ENCODE data around the gene CAMK2N2.

Gene CAMK2N2

GRCh38 chr3:184261270-184261853 is at the start of gene CAMK2N2:
CAMK2N2 (minus strand) TSS chr3:184261553; CDS start chr3:184261285, 268 bp downstream.
- in situ Hi-C loops (cut with HindIII; ENCODE audit: low sequenced_read_pairs) = no loop called here

- in situ Hi-C loops (cut with HindIII; ENCODE audit: low sequenced_read_pairs) = no loop called here
Measured at GRCh38 chr3:184308744-184309143, 47.4 kb upstream of the CAMK2N2 start.

DNA sequence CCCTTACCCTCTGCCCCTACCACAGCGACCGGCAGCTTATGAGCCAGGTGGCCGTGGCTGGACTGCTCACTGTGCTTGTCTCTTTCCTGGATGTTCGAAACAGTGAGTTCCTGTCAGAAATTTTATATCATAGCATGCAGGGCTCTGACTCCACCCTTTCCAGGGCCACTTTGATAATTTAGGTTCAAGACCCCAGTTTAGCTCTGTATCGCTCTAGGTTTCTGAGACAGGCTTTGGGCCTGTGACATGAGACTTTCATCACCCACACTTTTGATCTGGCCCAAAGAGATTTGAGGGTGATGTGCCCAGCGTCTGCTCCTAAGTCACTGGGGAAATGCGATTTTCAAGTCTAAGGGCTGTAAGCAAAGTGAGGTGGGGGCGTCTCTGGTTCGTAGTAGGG is 46.6 kb upstream of the CAMK2N2 start:
- in situ Hi-C loops (cut with HindIII; ENCODE audit: low sequenced_read_pairs) = no loop called here

DNA sequence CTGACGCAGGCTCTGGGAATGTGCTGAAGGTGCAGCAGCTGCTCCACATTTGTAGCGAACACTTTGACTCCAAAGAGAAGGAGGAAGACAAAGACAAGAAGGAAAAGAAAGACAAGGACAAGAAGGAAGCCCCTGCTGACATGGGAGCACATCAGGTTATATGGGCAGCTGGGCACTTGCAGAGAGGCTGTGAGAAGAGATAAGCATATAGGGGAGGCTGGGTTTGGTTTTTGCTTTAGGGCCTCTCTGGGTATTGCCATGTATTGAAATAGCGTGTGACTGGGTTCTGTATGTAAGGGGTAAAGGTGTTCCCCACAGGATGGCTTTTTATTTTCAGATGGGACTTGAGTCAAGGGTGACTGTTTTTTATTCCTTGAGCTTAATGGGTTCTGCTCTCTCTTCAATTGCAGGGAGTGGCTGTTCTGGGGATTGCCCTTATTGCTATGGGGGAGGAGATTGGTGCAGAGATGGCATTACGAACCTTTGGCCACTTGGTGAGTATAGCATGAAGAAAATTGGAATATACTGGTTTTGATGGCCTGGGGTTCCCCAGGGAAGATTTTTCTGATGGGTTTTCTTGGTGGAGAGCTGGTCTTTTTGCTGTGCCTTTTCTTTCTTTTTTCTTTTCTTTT is 45.1 kb upstream of the CAMK2N2 start:
- in situ Hi-C loops (cut with HindIII; ENCODE audit: low sequenced_read_pairs) = no loop called here

DNA sequence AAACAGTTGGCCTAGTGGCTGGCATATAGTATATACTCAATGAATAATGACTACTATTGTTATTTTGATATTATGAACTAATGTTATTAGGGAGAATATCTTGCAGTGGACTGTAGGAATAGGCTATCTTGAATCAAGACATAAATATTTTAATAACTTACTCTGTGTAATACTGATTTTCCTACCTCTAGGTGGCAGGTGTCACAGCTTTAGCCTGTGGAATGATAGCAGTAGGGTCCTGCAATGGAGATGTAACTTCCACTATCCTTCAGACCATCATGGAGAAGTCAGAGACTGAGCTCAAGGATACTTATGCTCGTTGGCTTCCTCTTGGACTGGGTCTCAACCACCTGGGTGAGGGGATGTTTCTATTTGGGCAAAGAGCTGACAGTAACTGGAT is 44.2 kb upstream of the CAMK2N2 start:
- in situ Hi-C loops (cut with HindIII; ENCODE audit: low sequenced_read_pairs) = no loop called here

DNA sequence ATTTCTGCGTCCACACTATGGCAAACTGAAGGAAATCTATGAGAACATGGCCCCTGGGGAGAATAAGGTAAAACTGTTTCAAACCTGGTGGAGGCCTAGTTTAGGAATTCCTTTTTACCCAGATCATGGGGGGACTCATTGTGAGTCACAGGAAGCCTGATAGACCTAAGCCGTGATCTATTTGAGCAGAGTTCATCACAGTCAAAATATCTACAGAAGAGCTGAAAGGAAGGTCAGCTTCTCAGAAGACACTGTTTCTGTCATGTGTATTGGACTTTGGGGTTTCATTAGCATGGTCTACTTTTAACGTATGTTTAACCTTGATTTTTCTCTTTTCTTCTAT is 39.0 kb upstream of the CAMK2N2 start:
- in situ Hi-C loops (cut with HindIII; ENCODE audit: low sequenced_read_pairs) = no loop called here

DNA sequence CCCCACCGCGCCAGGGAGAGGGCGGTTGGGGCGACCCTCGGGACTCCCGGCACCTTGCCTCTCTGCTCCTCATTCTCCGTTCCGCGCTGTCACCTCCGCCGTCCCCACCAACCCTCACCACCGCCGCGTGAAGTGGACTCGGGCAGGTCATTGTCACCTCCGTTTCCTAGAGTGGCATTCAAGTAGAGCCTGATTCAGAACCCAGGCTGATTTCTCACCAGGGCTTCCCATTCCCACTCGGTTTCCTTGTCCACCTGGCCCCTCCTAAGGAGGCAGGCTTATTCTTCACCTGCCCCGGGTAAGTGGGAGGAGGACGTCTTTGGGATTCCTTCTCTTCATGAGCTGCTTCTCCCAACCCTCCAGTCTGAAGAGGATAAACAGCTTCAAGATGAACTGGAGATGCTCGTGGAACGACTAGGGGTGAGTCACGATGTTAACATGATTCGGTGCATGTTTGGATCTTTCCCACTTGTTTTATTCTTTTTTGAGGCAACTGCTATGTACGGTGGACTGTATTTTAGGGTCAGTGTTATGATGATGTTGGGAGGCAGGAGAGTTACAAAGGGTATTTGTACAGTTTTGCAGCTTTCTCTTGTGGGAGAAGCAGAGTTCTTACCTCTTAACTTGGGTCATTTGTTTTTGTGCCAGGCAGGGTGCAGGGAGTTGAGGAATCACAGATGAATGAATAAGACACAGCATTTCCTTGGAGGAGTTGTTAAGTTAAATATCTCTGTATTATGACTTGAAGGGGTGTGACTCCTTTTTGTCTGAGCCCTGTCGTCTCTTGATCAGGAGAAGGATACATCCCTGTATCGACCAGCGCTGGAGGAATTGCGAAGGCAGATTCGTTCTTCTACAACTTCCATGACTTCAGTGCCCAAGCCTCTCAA is 38.4 kb upstream of the CAMK2N2 start:
- in situ Hi-C loops (cut with HindIII; ENCODE audit: low sequenced_read_pairs) = no loop called here

DNA sequence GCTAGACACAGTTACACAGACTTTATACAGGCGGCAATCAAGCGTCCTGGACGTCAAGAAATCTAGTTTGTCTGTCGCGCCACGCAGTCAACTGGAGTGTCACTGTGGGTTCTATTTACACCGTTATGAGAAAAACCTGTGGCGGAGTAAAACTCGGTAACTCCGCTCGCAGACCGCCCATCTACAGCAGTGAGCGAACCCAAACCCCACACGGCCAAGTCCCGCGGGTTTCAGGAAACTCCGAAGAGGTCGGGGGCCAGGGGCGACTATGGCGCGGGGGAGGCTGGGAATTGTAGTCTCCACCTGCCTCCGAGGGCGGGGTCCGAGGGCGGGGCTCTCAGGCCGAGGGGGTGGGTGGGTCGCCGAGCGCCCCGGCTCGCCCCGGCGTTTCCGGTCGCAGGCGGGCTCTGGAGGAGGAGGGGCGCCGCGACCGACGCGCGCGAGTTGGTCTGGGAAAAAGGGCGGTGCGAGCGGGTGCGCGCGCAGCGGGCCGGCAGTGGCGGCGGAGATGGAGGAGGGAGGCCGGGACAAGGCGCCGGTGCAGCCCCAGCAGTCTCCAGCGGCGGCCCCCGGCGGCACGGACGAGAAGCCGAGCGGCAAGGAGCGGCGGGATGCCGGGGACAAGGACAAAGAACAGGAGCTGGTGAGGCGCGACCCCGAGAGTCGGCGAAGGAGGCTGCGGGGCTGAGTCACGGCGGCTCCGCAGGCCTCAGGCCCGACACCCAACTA is 37.6 kb upstream of the CAMK2N2 start, which contains the start of gene PSMD2:
PSMD2 (plus strand) TSS at position 483 of the 729 bp plus-strand sequence; CDS start at position 509, 26 bp downstream.
- in situ Hi-C loops (cut with HindIII; ENCODE audit: low sequenced_read_pairs) = no loop called here

- in situ Hi-C loops (cut with HindIII; ENCODE audit: low sequenced_read_pairs) = no loop called here
Measured at GRCh38 chr3:184296616-184297015, 35.3 kb upstream of the CAMK2N2 start.

DNA sequence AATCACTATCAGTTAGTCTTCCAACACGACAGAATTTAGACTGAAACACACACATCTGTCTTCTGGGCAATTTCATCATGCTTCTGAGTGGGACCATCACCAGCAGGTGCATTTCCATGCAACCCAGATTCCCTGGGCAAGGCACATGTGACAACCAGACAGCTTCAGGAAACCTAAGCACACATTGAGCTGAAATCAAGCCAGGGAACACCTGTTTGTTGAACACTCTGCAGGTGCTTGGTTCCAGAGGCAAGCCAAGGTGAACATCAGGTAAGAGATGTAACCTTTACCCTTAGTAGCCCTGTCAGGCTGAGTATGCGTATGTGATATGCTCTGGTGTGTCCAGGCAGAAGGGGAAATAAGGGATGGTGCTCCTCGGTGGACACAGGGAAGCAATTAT is 34.4 kb upstream of the CAMK2N2 start:
- in situ Hi-C loops (cut with HindIII; ENCODE audit: low sequenced_read_pairs) = no loop called here

- in situ Hi-C loops (cut with HindIII; ENCODE audit: low sequenced_read_pairs) = no loop called here
Measured at GRCh38 chr3:184291738-184292445, 30.5 kb upstream of the CAMK2N2 start.

DNA sequence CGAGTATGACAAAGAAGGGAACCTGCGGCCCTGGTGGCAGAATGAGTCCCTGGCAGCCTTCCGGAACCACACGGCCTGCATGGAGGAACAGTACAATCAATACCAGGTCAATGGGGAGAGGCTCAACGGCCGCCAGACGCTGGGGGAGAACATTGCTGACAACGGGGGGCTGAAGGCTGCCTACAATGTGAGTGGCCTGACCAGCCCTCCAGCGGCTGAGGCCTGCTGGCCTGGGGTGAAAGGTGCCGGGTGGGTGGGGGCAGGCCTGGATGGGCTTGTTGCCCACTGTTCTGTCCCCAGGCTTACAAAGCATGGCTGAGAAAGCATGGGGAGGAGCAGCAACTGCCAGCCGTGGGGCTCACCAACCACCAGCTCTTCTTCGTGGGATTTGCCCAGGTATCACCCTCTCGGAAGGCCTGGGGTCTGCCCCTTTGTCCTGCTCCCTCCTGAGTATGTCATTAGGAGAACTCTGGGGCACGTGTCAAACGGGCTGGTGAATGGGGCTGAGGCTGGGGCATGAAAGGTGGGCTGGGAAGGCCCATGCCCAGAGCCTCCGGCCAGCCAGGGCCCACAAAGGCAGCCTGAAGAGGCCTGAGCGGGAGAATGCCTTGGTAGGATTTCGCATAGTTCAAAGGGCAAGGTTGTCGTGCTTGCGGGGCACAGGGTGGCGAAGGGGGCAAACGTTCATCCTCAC is 29.8 kb upstream of the CAMK2N2 start:
- in situ Hi-C loops (cut with HindIII; ENCODE audit: low sequenced_read_pairs) = no loop called here

GRCh38 chr3:184290331-184290730 is 29.0 kb upstream of the CAMK2N2 start:
- in situ Hi-C loops (cut with HindIII; ENCODE audit: low sequenced_read_pairs) = no loop called here

GRCh38 chr3:184289426-184289938 is 28.1 kb upstream of the CAMK2N2 start:
- in situ Hi-C loops (cut with HindIII; ENCODE audit: low sequenced_read_pairs) = no loop called here

GRCh38 chr3:184284696-184285095 is 23.3 kb upstream of the CAMK2N2 start:
- in situ Hi-C loops (cut with HindIII; ENCODE audit: low sequenced_read_pairs) = no loop called here

DNA sequence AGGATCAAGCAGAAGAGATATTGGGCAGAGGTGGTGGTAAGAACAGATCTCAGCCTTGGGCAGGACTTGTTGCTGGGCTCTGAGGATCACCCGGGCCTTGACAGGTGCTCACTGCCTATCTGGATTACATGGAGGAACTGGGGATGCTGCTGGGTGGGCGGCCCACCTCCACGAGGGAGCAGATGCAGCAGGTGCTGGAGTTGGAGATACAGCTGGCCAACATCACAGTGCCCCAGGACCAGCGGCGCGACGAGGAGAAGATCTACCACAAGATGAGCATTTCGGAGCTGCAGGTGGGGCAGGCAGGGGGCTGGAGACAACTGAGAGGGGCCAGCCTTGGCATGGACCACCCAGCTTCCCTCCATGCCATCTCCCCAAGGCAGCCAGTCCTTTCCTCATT is 22.3 kb upstream of the CAMK2N2 start:
- in situ Hi-C loops (cut with HindIII; ENCODE audit: low sequenced_read_pairs) = no loop called here

GRCh38 chr3:184282941-184283340 is 21.6 kb upstream of the CAMK2N2 start:
- in situ Hi-C loops (cut with HindIII; ENCODE audit: low sequenced_read_pairs) = no loop called here

DNA sequence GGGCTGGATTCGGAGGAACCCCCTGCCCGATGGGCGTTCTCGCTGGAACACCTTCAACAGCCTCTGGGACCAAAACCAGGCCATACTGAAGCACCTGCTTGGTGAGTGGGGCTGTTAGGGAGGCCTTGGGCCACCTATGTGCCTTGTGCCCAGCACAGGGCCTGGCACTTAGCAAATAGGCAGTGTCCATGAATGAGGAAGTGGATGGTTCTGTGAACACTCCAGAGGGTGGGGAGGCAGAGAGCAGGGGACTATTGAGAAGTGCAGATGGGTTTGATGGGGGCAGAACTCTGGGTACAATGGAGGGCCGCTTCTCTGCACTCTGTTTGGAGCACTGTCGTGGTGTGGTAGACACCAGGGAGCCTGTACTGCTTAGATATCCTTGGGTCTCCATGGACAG is 16.0 kb upstream of the CAMK2N2 start:
- in situ Hi-C loops (cut with HindIII; ENCODE audit: low sequenced_read_pairs) = no loop called here

GRCh38 chr3:184275961-184276910 is 14.9 kb upstream of the CAMK2N2 start, which contains the start of gene ECE2:
ECE2 (plus strand) TSS chr3:184276022; CDS start chr3:184276154, 132 bp downstream.
- in situ Hi-C loops (cut with HindIII; ENCODE audit: low sequenced_read_pairs) = no loop called here

Measured in endothelial cell of hepatic sinusoid (primary cell).